Bone marrow (tissue), 2 donors: ENCODE data around the gene SIX5.
"Not testable (repeated sequence)": the region's sequence is repeated elsewhere in the genome, so short reads cannot be mapped to it uniquely, and the experiment has no call there.

Source experiments
- DNase-seq, 2 donors: peaks; one replicate each; lab custom pipeline; 2025; lab: John Stamatoyannopoulos, UW

SIX5 gene

DNA sequence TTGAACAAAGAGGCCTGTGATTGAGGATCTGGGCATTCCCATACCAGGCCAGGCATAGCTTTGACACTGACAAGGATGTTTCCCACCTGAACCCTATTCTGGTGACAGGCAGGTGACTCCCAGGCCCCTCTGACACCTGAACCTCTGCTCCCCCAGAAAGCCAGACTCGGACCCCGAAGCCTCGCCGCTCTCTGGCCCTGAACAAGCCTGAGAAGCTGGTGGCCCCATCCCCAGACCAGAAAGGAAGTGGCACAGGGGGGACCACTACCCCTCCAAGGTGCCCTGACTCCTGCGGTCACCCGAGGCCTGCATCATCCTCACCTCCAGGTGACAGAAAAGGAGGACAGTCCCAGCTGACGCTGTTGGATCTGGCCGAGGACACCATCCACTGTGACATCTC is 14.7 kb downstream of the SIX5 start:
- no peak for DNase-seq

DNA sequence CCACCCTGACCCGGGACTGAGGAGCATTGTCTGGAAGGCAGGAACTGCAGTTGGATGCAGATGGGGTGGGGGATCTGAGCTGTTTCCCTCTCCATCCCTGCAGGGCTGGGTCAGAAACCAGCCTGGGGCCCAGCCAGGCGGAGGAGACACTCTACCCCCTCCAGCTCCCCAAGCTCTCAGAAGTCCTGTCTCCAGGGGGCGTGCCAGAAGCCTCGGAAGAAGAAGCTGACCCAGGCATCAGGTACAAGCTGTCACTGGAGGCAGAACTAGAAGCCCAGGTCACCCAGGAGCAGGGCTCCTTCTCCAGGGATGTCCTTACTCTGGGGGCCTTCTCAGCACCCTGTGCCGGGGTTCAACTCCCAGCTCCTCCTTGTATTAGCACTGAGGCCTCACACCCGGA is 15.5 kb downstream of the SIX5 start:
- DNase-seq = no peak

DNA sequence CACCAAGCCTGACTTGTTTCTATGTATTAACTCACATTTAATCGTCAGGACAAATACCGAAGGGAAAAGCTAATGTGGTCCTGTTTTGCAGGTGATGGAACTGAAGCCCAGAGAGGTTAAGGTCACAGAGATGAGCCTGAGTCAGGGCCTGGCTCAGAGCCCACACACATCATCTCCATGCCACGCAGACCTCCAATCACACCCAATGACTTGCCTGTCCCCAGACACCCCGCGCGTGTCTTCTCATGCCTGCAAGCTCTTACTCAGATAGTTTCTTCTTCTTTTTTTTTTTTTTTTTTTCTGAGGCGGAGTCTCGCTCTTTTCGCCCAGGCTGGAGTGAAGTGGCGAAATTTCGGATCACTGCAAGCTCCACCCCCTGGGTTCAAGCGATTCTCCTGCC is 16.4 kb downstream of the SIX5 start:
- DNase-seq = no peak

DNA sequence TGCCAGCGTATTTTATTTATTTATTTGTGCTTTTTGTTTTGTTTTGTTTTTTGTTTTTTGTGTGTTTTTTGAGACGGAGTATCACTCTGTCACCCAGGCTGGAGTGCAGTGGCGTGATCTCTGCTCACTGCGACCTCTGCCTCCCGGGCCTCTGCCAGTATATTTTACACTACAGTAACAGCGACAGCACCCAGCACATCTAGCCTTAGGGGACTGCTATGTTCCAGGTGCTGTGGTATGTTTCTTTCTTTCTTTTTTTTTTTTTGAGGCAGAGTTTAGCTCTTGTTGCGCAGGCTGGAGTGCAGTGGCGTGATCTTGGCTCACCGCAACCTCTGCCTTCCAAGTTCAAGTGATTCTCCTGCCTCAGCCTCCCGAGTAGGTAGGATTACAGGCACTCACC is 17.6 kb downstream of the SIX5 start:
- DNase-seq = not testable (repeated sequence)

DNA sequence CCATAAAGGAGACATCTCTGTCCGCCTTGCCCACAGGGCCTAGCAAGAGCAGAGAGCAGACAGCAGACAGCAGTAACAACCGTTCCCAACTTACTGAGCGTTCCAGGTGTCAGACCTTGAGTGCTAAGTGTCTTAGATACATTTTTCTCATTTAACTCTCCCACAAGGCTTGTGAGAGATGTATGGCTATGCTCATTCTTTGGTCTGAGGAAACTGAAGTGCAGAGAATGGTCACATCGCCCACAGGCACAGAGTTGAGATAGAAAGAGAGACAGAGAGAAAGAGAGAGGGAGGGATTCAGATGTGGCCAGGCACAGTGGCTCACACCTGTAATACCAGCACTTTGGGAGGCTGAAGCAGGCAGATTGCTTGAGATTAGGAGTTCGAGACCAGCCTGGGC is 21.5 kb downstream of the SIX5 start:
- no peak for DNase-seq

DNA sequence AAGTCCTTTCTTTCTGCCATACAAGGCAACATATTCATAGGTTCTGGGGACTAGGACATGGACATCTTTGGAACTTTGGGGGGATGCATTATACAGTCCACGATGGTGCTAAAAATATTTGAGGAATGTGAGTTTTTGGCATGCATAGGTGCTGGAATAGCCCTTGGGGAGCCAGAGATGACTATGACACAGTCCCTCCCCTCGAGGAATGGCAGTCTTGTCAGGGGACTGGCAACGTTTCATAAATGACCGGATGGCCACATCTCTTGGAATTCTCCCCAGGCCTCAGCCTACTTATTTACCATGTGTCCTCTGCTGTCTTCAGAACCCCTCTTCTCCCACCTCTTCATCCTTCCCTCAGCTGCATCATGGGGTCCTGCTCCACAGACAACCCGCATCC is 22.2 kb downstream of the SIX5 start:
- no peak for DNase-seq

DNA sequence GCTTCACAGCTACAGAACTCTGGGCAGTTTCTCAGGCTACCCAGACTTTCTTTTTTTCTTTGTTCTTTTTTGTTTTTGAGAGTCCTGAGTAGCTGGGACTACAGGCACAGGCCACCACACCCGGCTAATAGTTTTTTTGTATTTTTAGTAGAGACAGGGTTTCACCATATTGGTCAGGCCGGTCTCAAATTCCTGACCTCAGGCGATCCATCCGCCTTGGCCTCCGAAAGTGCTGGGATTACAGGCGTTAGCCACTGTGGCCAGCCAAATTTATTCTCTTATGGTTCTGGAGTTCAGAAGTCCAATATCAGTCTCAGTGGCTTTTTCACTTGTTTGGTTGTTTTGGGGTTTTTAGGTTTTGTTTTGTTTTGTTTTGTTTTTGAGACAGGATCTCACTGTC is 23.4 kb downstream of the SIX5 start:
- no peak for DNase-seq

DNA sequence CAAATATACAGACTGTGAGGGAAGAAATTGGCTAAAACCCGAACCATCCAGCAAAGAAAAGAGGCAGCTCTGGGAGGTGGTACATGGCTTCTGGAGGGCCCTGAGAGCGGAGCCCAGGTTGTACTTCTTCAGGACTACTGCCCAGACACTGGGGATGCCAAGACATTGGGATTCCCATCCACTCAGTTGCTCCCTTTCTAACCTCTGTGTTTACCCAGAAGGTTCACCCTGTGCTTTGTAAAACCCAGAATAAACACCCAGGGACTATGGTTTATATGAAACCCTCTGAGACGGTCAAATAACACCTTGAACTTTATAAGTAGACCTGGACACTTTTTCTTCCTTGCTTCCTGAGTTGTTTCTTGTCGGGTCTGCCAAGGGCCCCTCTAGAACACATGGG is 26.1 kb downstream of the SIX5 start:
- DNase-seq = no peak

DNA sequence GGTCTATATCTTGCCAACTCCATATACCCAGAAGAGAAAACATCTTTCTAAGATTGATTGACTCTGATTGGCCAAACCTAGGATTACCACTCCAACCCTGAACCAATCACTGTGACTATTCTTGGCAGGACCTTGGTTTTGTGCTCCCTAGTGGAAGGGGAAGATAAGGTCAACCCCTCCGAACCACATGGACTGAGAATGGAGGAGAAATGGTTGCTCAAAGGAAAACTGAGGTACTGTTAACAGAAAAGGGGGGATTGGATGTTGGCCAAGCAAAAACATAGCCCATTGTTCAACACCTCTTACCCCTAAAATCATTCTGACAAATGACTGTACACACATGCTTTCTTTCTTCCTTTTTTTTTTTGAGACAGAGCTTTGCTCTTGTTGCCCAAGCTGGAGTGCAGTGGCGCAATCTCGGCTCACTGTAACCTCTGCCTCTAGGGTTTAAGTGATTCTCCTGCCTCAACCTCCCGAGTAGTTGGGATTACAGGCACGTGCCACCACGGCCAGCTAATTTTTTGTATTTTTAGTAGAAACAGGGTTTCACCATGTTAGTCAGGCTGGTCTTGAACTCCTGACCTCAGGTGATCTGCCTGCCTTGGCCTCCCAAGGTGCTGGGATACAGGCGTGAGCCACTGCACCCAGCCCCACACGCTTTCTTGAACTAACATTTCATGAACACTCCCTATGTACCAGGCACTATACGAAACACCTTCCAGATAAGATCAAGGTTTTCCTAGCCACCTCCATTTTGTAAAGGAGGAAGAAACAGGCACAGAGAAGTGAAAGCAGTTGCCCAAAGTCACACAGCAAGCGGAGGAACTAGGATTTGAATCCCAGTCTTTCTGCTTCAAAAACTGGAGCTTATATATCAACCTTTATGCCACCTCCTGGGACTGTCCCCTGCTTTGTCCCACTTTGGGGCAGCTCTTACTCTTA is 29.3 kb downstream of the SIX5 start:
- no peak for DNase-seq

DNA sequence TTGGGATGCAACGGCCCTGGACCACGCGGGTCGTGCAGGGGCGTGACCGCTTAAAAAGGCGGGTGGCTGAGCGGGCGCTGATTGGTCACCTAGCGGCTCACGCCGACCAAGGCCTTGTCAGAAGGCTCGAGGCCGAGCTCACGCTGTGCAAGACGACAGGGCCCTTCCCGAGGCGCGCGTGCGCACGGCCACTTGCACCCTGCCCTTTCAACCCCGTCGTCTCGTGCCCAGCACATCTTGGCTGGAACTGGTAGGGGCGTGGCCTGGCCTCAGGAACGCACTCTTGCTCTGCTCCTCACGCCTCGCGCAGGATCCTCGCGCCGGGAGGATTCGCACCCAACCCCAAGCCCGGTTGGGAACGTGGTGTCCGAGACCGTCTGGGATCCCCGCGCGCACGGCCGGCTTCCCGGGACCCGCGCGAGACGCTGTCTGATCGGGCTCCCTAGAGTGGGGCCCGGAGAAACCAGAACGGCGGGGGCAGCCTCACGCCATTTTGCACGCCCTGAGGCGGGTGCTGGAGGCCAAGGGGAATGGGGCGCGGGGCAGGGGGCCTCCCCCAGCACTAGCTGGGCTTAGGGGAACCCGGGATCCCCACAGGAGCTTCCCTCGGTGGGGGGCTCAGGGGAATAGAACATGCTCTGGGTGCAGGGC is 35.8 kb downstream of the SIX5 start, which contains the start of gene MEIOSIN:
Gene MEIOSIN, plus strand, starts transcription at position 280 of the 651 bp plus-strand sequence. CDS start 1,938 bp downstream, outside the sequence.
- DNase-seq = no peak

DNA sequence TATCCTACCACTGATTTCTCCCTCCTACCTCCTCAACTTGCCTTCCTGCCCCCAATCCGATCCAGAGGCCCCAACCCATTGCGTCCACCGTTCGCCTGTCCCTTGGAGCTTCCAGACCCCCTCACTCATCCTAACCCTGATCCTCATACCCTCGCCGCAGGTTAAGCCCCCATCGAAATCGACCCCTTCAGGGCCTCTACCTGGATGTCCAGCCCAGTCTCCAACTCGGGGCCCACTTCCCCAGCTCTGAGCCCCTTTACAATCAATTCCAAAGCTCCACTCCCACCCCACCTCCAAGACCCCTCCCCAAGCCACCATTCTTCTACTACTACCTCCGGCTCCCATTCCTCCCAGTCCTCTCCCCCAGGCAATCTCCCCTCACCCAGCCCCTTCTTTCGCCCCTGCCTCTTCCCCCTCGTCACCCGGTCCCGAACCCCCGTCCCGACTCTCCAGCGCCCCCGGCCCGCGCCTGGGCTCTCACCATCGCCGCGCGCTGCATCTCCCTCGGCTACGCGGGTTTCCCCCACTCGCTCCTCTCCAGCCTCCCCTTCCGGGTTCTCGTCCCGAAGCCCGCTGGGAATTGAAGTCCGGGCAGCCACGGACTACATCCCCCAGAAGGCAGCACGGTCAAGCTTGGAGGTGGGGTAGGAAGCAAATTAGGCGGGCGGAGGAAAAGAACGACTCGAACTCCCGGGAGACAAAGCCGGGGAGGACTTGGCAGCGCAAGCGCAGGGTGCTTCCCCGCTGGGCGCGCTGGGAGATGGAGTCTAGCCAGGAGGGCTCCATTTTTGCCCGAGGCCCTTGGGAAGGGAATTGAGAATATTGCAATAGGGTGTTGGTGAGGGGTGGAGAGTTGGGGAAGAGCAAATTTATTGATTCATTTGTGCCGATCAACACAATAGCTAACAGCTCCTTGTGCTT is 38.4 kb downstream of the SIX5 start, which contains the start of gene FBXO46:
Gene FBXO46, minus strand, starts transcription at position 529 of the 921 bp plus-strand sequence. CDS start 17,401 bp downstream, outside the sequence.
- peak; percentile 68 to 97 for DNase-seq

DNA sequence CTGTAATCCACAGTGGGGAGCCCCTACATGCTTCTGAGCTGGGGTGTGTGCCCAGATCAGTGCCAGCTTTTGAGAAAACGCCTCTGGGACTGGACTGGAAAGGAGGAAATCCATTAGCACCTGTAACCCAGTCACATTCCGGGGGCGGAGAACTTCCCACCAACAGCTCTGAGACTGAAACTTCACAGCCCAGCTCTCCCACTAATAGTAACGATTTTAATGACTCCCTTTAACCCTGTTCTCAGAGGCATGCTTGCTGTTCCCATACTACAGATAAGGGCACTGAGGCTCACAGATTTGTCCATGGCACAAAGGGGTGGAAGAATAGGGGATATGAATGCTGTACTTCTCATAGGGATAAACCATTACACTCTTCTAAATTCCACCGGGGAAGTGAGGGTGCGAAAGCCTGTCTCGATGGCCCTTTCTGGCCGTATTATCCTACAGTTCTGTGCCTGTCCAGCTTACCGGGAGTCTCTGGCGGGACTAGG is 39.2 kb downstream of the SIX5 start:
- no peak for DNase-seq

DNA sequence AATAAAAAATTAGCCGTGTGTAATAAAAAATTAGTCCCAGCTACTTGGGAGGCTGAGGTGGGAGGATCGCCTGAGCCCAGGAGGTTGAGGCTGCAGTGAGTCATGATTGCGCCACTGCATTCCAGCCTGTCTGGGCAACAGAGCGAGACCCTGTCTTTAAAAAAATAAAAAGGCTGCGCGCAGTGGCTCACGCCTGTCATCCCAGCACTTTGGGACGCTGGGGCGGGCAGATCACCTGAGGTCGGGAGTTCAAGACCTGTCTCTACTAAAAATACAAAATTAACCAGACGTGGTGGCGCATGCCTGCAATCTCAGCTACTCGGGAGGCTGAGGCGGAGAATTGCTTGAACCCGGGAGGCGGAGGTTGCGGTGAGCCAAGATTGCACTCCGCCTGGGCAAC is 40.4 kb downstream of the SIX5 start:
- not testable (repeated sequence) for DNase-seq

DNA sequence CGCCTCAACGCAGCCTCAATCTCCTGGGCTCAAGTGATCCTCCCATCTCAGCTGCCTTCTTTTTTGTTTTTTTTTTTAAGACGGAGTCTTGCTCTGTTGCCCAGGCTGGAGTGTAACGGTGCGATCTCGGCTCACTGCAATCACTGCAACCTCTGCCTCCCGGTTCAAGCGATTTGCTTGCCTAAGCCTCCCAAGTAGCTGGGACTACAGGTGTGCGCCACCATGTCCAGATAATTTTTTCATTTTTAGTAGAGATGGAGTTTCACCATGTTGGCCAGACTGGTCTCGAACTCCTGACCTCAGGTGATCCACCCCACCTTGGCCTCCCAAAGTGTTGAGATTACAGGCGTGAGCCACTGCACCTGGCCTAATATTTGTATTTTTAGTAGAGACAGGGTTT is 49.0 kb downstream of the SIX5 start:
- DNase-seq = not testable (repeated sequence)

DNA sequence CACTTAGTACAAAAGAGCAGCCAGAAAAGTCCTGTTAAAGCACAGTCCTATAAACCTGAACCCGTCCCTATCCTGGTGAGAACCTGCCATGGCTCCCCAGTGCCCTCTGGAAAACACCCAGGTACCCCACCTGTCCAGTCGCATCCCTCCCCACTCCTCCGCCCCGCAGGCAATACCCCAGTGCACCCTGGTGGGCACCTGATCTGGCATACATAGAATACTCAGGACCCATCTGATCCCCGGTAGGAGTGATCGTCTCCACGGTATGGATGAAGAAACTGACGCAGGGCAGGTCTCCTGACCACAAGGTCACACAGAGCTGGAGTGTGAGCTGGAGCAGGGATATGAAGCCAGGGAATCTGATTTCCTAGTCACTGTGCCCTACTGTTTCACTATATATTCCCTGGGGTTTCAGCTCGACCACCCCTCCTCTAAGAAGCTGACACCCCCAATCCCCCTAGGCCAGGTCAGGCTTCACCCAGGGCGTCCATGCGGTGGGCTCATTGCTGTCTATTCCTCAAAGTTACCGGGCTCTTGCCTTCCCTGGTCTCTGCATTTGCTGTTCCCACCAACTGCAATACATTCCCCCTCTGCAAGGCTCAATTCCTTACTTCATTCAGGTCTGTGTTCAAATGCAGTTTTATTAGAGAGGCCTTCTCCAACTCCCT is 50.9 kb downstream of the SIX5 start:
- DNase-seq = no peak

DNA sequence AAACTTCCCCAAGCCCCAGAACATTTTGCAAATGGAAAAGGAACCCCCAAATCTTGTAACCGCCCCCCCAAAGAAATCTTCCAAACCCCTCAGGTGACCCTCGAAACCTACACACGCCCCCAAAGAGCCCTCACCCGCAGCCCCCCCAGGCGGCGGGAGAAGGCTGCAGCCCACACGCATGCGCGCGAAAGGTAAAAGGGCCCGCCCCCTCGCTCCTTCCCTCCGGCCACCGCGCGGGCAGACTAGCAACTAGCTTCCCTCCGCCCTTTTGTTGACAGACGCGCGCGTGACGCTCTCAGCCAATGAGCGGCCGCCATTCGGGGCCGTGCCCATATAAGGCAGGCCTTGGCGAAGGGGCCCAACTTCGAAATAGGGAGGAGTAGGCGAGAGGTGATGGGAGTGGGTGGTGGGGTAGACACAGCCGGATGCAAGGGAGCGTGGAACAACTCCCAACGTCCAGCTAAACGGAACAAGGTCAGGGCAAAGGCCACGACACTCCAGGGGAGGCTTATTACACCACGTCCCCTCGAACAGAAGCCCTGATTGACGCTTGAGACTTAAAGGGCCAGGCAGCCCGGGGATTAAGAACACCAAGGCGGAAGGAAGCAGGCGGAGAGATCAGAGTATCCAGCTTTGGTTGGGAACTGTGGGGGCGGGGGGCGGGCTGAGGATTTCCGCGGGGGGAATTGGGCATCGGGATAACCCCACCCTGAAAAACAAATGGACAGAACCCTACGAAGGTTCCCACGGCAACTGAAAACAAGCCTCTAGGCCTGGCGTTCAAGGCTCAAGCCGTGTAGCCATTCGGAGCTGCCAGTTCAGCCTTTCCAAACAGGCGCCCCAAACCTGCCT is 51.7 kb downstream of the SIX5 start:
- DNase-seq = peak; percentile 83 to 99

DNA sequence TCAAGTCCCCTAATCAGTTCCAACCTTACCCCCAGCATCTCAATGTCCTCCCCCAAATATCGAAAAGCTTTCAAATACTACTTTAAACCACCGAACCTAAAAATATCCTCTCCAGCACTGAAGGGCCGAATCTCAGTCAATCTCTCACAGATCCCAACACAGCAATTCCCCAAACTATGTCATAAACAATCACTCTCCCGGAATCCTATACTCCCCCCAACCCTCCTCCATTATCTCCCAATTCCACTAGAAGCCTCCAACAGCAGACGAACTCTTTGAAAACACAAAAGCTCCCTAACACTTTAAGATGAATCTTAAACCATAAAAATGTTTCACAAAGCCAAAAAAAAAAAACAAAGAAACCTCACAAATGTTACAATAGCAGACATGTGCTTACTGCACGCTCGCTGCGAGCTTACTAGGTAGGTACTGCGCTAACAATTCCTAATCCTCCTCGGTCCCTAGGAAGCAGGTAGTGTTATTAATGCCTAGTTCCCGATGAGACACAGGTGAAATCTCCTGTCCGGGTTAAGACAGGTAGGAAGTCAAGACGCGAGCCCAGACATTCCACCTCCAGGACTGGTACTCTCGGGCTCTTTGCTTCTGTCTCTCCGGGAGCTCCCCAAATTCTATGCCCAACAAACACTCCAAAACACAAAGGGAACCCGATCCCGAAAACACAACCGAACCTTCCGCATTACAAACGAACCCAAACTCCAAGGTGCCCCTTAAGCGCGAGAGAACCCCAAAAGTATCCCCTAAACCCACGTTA is 52.5 kb downstream of the SIX5 start:
- no peak for DNase-seq

DNA sequence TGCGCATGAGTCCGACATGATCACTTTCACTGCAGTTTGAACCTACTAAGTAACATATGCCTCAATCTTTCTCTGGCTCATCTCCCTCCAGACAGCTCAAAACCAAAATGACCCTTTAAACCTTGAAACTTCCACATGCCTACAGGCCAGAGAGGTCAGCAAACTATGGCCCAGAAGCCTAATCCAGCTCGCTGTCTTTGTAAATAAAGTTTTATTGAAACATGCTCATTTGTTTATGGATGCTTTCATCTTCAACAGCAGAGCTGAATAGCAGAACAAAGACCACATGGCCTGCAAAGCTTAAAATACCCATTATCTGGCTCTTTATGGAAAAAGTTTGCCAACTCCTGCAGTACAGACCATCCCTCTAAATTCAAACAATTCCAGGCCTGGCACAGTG is 53.9 kb downstream of the SIX5 start:
- no peak for DNase-seq
